ENCODE measurements around the gene DAPK1.

DAPK1 gene

DNA sequence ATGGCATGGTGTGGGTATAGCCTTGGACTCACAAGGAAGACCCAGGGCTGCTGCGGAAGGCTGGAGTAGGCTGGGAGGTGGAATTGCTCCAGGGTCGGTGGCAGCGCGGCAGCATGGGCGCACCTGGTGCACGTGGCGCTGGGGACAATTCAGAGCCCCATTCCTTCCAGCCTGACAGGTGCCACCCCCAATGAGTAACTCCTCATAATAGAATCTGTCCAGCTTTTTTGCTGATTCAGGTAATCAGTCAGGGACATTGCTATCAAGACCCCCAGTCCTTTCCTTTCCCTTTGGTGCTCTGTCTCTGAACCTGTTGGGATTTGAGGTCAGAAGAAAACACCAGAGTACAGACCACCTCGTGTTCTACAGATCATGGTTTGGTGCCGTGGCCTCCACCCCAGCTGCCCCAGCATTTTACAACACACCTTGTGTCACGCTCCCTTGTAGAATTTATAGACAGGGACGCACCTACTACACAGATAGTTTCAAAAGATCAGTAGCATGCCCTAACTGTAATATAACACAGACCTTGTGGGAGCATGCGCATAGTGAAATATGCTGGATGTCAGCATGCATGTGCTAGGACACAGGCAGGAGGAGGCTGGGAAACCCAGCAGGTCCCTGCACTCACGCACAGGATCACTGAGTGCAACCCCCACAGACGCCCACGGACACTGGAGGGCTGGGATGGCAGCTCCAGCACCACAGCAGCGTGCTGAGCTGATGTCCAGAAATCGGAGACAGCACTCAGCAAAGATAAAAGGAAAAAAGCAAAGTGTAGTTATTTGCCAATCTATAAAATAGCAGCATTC lies 180.3 kb downstream of the DAPK1 start:
- no peaks in the 10 kb centered on the region for H3K9me2 ChIP-seq (replicated peaks; ENCODE audit: control insufficient read depth, low read length)
- H3K4me2 ChIP-seq (ENCODE audit: low read length): no peak overlapping the region
- no peaks in the 10 kb centered on the region for H3K27me3 ChIP-seq (ENCODE audit: control insufficient read depth, low read length)
- no peak overlapping the region for H3K27ac ChIP-seq (ENCODE audit: low read depth, low read length)
- no peaks in the 10 kb centered on the region for H3K36me3 ChIP-seq (ENCODE audit: control insufficient read depth, low read length)
- no peaks in the 10 kb centered on the region for H3K79me2 ChIP-seq (ENCODE audit: control insufficient read depth, low read length)
- H3K4me1 ChIP-seq (ENCODE audit: control insufficient read depth, low read length): no peaks in the 10 kb centered on the region
- H4K20me1 ChIP-seq (ENCODE audit: control insufficient read depth, insufficient read depth, low read depth, low read length): no peaks in the 10 kb centered on the region
- no peaks in the 10 kb centered on the region for H3F3A ChIP-seq (ENCODE audit: control insufficient read depth, insufficient read depth)
- H3K4me3 ChIP-seq (ENCODE audit: low read length): no peak overlapping the region
- no peaks in the 10 kb centered on the region for H3K9me3 ChIP-seq (ENCODE audit: control insufficient read depth, insufficient read depth, low read length)
- no peak for TF ChIP-seq CTCF (IDR thresholded peaks at IDR 0.05; ENCODE audit: low read depth, low read length, poor library complexity, severe bottlenecking)
- no peak for TF ChIP-seq EZH2phosphoT487 (IDR thresholded peaks at IDR 0.05; ENCODE audit: borderline replicate concordance, low read length)

GRCh38 chr9:87678650-87679355 lies 181.1 kb downstream of the DAPK1 start:
- no peaks in the 10 kb centered on the region for H3F3A ChIP-seq (ENCODE audit: control insufficient read depth, insufficient read depth)
- H3K36me3 ChIP-seq (ENCODE audit: control insufficient read depth, low read length): no peaks in the 10 kb centered on the region
- H3K4me1 ChIP-seq (ENCODE audit: control insufficient read depth, low read length): no peaks in the 10 kb centered on the region
- TF ChIP-seq EZH2phosphoT487 (IDR thresholded peaks at IDR 0.05; ENCODE audit: borderline replicate concordance, low read length): no peak
- TF ChIP-seq CTCF (IDR thresholded peaks at IDR 0.05; ENCODE audit: low read depth, low read length, poor library complexity, severe bottlenecking): peak; percentile 76
- no peaks in the 10 kb centered on the region for H3K9me3 ChIP-seq (ENCODE audit: control insufficient read depth, insufficient read depth, low read length)
- H3K27me3 ChIP-seq (ENCODE audit: control insufficient read depth, low read length): no peaks in the 10 kb centered on the region
- H3K27ac ChIP-seq (ENCODE audit: low read depth, low read length): no peak overlapping the region
- H3K4me2 ChIP-seq (ENCODE audit: low read length): no peak overlapping the region
- H3K9me2 ChIP-seq (replicated peaks; ENCODE audit: control insufficient read depth, low read length): no peaks in the 10 kb centered on the region
- no peaks in the 10 kb centered on the region for H3K79me2 ChIP-seq (ENCODE audit: control insufficient read depth, low read length)
- no peaks in the 10 kb centered on the region for H4K20me1 ChIP-seq (ENCODE audit: control insufficient read depth, insufficient read depth, low read depth, low read length)
- H3K4me3 ChIP-seq (ENCODE audit: low read length): no peak overlapping the region

DNA sequence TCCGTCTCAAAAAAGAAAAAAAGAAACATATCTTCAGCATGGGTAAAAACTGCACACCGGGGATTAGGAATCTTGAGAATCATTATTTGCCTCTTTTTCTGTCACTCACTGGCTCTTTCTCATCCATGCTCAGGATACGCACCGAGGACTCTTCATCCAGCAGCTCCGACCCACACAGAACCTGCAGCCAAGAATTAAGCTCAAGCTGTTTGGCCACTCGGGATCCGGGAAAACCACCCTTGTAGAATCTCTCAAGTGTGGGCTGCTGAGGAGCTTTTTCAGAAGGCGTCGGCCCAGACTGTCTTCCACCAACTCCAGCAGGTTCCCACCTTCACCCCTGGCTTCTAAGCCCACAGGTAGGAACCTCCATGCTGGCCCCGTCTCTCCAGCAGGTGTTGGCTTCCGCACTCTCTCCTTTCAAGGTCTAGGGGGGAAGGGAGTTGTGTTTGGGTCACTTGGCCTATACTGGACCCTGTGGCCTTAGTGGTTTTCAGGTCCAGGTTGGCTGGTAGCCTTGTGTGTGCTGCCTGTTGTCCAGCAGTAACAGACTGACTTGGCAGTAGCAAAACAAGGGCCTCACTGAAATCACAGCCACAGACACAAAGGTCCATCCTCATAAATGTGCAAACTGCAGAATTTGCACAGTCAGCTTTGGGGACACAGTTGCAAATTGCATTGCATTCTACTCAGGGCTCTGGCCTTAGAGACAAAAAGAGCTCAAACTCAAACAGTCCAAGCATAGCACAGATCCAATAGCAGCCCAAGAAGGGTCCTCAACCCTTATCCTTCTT lies 183.8 kb downstream of the DAPK1 start:
- no peak for TF ChIP-seq CTCF (IDR thresholded peaks at IDR 0.05; ENCODE audit: low read depth, low read length, poor library complexity, severe bottlenecking)
- no peak for TF ChIP-seq EZH2phosphoT487 (IDR thresholded peaks at IDR 0.05; ENCODE audit: borderline replicate concordance, low read length)
- no peak overlapping the region for H3K27ac ChIP-seq (ENCODE audit: low read depth, low read length)

More for the DNA sequence above, 183.8 kb downstream of the DAPK1 start:
- H3K4me2 ChIP-seq (ENCODE audit: low read length): no peak overlapping the region
- no peaks in the 10 kb centered on the region for H3F3A ChIP-seq (ENCODE audit: control insufficient read depth, insufficient read depth)
- no peaks in the 10 kb centered on the region for H3K9me2 ChIP-seq (replicated peaks; ENCODE audit: control insufficient read depth, low read length)
- no peaks in the 10 kb centered on the region for H3K4me1 ChIP-seq (ENCODE audit: control insufficient read depth, low read length)
- H3K9me3 ChIP-seq (ENCODE audit: control insufficient read depth, insufficient read depth, low read length): no peaks in the 10 kb centered on the region
- no peak overlapping the region for H3K4me3 ChIP-seq (ENCODE audit: low read length)
- no peaks in the 10 kb centered on the region for H4K20me1 ChIP-seq (ENCODE audit: control insufficient read depth, insufficient read depth, low read depth, low read length)
- no peaks in the 10 kb centered on the region for H3K79me2 ChIP-seq (ENCODE audit: control insufficient read depth, low read length)
- no peaks in the 10 kb centered on the region for H3K27me3 ChIP-seq (ENCODE audit: control insufficient read depth, low read length)
- H3K36me3 ChIP-seq (ENCODE audit: control insufficient read depth, low read length): no peaks in the 10 kb centered on the region
